ENCODE results near the gene NUCKS1.

DNA sequence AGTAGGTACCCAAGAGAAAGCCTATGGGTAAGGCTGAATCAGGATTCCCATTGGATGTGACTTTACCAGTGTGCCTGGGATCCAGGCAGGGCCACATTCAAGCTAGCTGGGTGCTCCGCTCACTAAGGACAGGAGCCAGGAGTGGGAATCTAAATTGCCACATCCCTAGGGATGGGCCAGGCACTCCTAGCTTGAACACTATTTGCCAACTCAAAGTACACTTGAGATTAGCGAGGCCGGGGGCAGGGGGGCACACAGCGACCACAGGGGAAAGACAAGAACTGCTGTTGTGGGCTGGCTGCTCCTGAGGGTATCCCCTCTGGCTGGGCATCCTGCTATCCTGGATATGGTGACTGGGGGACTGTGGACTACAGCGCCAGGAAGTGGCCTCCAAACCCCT, 74.0 kb downstream of the NUCKS1 start:
- TF ChIP-seq, protein P1, sequence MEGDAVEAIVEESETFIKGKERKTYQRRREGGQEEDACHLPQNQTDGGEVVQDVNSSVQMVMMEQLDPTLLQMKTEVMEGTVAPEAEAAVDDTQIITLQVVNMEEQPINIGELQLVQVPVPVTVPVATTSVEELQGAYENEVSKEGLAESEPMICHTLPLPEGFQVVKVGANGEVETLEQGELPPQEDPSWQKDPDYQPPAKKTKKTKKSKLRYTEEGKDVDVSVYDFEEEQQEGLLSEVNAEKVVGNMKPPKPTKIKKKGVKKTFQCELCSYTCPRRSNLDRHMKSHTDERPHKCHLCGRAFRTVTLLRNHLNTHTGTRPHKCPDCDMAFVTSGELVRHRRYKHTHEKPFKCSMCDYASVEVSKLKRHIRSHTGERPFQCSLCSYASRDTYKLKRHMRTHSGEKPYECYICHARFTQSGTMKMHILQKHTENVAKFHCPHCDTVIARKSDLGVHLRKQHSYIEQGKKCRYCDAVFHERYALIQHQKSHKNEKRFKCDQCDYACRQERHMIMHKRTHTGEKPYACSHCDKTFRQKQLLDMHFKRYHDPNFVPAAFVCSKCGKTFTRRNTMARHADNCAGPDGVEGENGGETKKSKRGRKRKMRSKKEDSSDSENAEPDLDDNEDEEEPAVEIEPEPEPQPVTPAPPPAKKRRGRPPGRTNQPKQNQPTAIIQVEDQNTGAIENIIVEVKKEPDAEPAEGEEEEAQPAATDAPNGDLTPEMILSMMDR (conservative IDR thresholded peaks at IDR 0.05 in 1 of 2, IDR thresholded peaks at IDR 0.05 in 1 of 2; ENCODE audit: low read depth in 1 of 2, low read length in 2 of 2), result no peak
- no peak for TF ChIP-seq EZH2 (IDR thresholded peaks at IDR 0.05; ENCODE audit: low read length, missing control alignments)

Measured in fibroblast of lung (primary cell).